K562 (cell line): ENCODE measurements around the gene CCDC9. TPM values are rescaled to one million over a fixed set of nuclear protein-coding genes. Genes with fewer than 3 reads are reported as not detected.
A peak's percentile ranks its signal among the peaks of the same experiment; 100 is the strongest.

Experiments
- ATF1 ChIP-seq, 2 experiments: fragments of 450-650 bp in 1 of 2; IDR thresholded peaks; 2 replicates each; pipeline ENCODE4 v1.6.1; 2016; ENCODE audit warnings: missing compliant biosample characterization in 1 of 2, missing genetic modification characterization in 1 of 2
- BCOR ChIP-seq: fragments of 450-650 bp; IDR thresholded peaks from 2 replicates; pipeline ENCODE4 v1.6.1; 2016
- BMI1 ChIP-seq: fragments of 150-350 bp; IDR thresholded peaks from 2 replicates; pipeline ENCODE4 v1.6.1; 2014; ENCODE audit warnings: low read length
- BRD9 ChIP-seq: fragments of 450-650 bp; IDR thresholded peaks from 2 replicates; pipeline ENCODE4 v1.6.1; 2018; ENCODE audit warnings: low read depth; ENCODE audit not compliant: partially characterized antibody
- BRF1 ChIP-seq: IDR thresholded peaks from 3 replicates; pipeline ENCODE4 v1.6.1; 2011; ENCODE audit warnings: borderline replicate concordance, mild to moderate bottlenecking; ENCODE audit not compliant: insufficient read length; ENCODE audit errors: extremely low read depth
- CBX8 ChIP-seq: fragments of 200-600 bp; sonication (generic); IDR thresholded peaks from 2 replicates; pipeline ENCODE4 v1.6.1; 2012; ENCODE audit warnings: borderline replicate concordance, mixed run types, low read depth, mild to moderate bottlenecking, moderate library complexity, mixed read lengths, low read length, control low read depth, inconsistent platforms; ENCODE audit not compliant: poor library complexity, severe bottlenecking; ENCODE audit errors: extremely low read depth
- CCNT2 ChIP-seq: IDR thresholded peaks from 2 replicates; pipeline ENCODE4 v1.6.1; 2011; ENCODE audit warnings: borderline replicate concordance, low read depth, mild to moderate bottlenecking, moderate library complexity, mixed read lengths, low read length; ENCODE audit not compliant: insufficient read length; ENCODE audit errors: extremely low read depth
- CREB3L1 ChIP-seq: fragments of 450-650 bp; IDR thresholded peaks from 2 replicates; pipeline ENCODE4 v1.6.1; 2014; ENCODE audit warnings: low read depth, mild to moderate bottlenecking, moderate library complexity, borderline replicate concordance
- CXXC5 ChIP-seq: fragments of 250-450 bp; sonication (Bioruptor Pico); IDR thresholded peaks from 2 replicates; pipeline ENCODE4 v1.8.0; 2022; ENCODE audit warnings: inconsistent platforms, mild to moderate bottlenecking, moderate library complexity
- FOXJ3 ChIP-seq: sonication (generic); formaldehyde crosslinking; IDR thresholded peaks from 2 replicates; pipeline ENCODE4 v1.4.0; 2020; ENCODE audit warnings: mild to moderate bottlenecking, missing genetic modification reagents
- GABPB2 ChIP-seq: fragments of 250-450 bp; sonication (Bioruptor Pico); conservative IDR thresholded peaks from 2 replicates; pipeline ENCODE4 v1.5.1; 2021; ENCODE audit warnings: mild to moderate bottlenecking
- IFI16 ChIP-seq: fragments of 250-450 bp; sonication (Bioruptor Pico); IDR thresholded peaks from 2 replicates; pipeline ENCODE4 v2.1.2; 2022; ENCODE audit warnings: mild to moderate bottlenecking, inconsistent platforms
- KDM5B ChIP-seq: fragments of 200-600 bp; sonication (generic); IDR thresholded peaks from 2 replicates; pipeline ENCODE4 v1.6.1; 2012; ENCODE audit warnings: low read depth, mild to moderate bottlenecking, moderate library complexity, low read length, control low read depth, inconsistent platforms; ENCODE audit not compliant: insufficient replicate concordance
- MYC ChIP-seq, 2 experiments: fragments of 250-450 bp in 1 of 2; sonication (Bioruptor Pico) in 1 of 2; IDR thresholded peaks; 2 replicates each; pipeline versions ENCODE4 v1.5.1 to v1.6.1; 2012 to 2021; ENCODE audit warnings: low read depth in 2 of 2, borderline replicate concordance in 1 of 2, improper control_type of control experiment in 1 of 2, low read length in 1 of 2, mild to moderate bottlenecking in 1 of 2, moderate library complexity in 1 of 2
- NONO ChIP-seq, 2 experiments: fragments of 200-400 bp in 1 of 2; fragments of 450-650 bp in 1 of 2; formaldehyde crosslinking in 1 of 2; IDR thresholded peaks; 2 replicates each; pipeline ENCODE4 v1.6.1; 2017; ENCODE audit warnings: low read depth in 2 of 2, mild to moderate bottlenecking in 2 of 2, moderate library complexity in 2 of 2, low read length in 1 of 2
- NR2F6 ChIP-seq: fragments of 450-650 bp; formaldehyde crosslinking; IDR thresholded peaks from 2 replicates; pipeline ENCODE4 v1.4.0; 2020; ENCODE audit warnings: mild to moderate bottlenecking
- RFX5 ChIP-seq: IDR thresholded peaks from 2 replicates; pipeline ENCODE4 v1.6.1; 2011; ENCODE audit warnings: low read depth, mild to moderate bottlenecking, improper control_type of control experiment, low read length
- SMARCB1 ChIP-seq: IDR thresholded peaks from 2 replicates; pipeline ENCODE4 v1.6.1; 2011; ENCODE audit warnings: improper control_type of control experiment, low read depth; ENCODE audit not compliant: insufficient read length
- TSC22D4 ChIP-seq: fragments of 450-650 bp; IDR thresholded peaks from 2 replicates; pipeline ENCODE4 v1.6.1; 2016; ENCODE audit warnings: missing genetic modification characterization, missing biosample characterization, control low read depth
- U2AF1 ChIP-seq: fragments of 200-400 bp; formaldehyde crosslinking; optimal IDR thresholded peaks from 2 replicates; pipeline ENCODE3; 2017; ENCODE audit warnings: mild to moderate bottlenecking, low read depth, low read length, moderate library complexity
- ZBTB49 ChIP-seq: sonication (generic); formaldehyde crosslinking; IDR thresholded peaks from 2 replicates; pipeline ENCODE4 v1.8.0; 2022; ENCODE audit warnings: missing genetic modification reagents, mild to moderate bottlenecking, borderline replicate concordance
- polyA plus RNA-seq, 8 experiments: library from polyadenylated mRNA; depleted of rRNA in 4 of 8; stranded (reverse) in 5 of 8; unstranded in 3 of 8; fragments of >200 nt; fragmentation: Nextera tagmentation in 2 of 8; fragmentation: Illumina TruSeq in 1 of 8; extraction: Ambion mirVana in 2 of 8; extraction: Trizol in 1 of 8; gene quantifications; 2 replicates each; pipeline versions ENCODE4 v1.2.1 to v1.2.3, GENCODE V29; 2011 to 2014; ENCODE audit warnings: inconsistent platforms in 1 of 8, missing spikeins in 1 of 8
- total RNA-seq, 7 experiments: library from RNA; depleted of rRNA in 6 of 7; stranded (reverse); fragments of >200 nt in 6 of 7; fragmentation: Illumina TruSeq in 2 of 7; extraction: Trizol in 2 of 7; gene quantifications; 2 replicates each; pipeline versions ENCODE4 v1.2.1 to v1.2.3, GENCODE V29; 2011 to 2021; ENCODE audit warnings: low replicate concordance in 1 of 7
- TF ChIP-seq, protein P1 (sequence below): fragments of 250-450 bp; sonication (Bioruptor Pico); IDR thresholded peaks from 2 replicates; pipeline ENCODE4 v1.8.0; 2021; ENCODE audit warnings: moderate library complexity, mild to moderate bottlenecking, inconsistent platforms

CCDC9 gene
- total and polyA plus RNA-seq, 9 of the 15 experiments (the other 6 are each of a cell fraction or from before 2014, with no cell fraction given): 0.23 to 38.6 (median 8.4) TPM

GRCh38 chr19:47247308-47247990 lies 8.9 kb upstream of the CCDC9 start (continued):
- TF ChIP-seq CREB3L1 (no peak), BCOR (peak; percentile 99), BRF1 (no peak), MYC (IDR thresholded peaks at IDR 0.05; ENCODE audit: low read depth, low read length) (0 out of 2 replicates have a peak, but pooled peaks have one; percentile 34), MYC (CRISPR knock-in tag; IDR thresholded peaks at IDR 0.05; ENCODE audit: borderline replicate concordance, low read depth) (no peak), ATF1 (CRISPR knock-in tag; IDR thresholded peaks at IDR 0.05) (no peak), ATF1 (tag; IDR thresholded peaks at IDR 0.05) (peak; percentile 54; the same call in 1 of the 2 replicates), NR2F6 (no peak), GABPB2 (CRISPR knock-in tag) (no peak), FOXJ3 (CRISPR knock-in tag) (no peak), U2AF1 (no peak), RFX5 (no peak), IFI16 (CRISPR knock-in tag) (no peak), ZBTB49 (no peak), BMI1 (no peak), TSC22D4 (tag) (no peak), CBX8 (no peak), BRD9 (peak; percentile 80), CCNT2 (no peak), CXXC5 (CRISPR knock-in tag) (peak; percentile 71), SMARCB1 (no peak), KDM5B (no peak), NONO (IDR thresholded peaks at IDR 0.05; ENCODE audit: low read depth in 2 of 2, low read length in 1 of 2) (no peak)
- TF ChIP-seq, protein P1, sequence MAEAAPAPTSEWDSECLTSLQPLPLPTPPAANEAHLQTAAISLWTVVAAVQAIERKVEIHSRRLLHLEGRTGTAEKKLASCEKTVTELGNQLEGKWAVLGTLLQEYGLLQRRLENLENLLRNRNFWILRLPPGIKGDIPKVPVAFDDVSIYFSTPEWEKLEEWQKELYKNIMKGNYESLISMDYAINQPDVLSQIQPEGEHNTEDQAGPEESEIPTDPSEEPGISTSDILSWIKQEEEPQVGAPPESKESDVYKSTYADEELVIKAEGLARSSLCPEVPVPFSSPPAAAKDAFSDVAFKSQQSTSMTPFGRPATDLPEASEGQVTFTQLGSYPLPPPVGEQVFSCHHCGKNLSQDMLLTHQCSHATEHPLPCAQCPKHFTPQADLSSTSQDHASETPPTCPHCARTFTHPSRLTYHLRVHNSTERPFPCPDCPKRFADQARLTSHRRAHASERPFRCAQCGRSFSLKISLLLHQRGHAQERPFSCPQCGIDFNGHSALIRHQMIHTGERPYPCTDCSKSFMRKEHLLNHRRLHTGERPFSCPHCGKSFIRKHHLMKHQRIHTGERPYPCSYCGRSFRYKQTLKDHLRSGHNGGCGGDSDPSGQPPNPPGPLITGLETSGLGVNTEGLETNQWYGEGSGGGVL (CRISPR knock-in tag): no peak
